Measurements from ENCODE around the gene URB2.
"Not testable (repeated sequence)": the region's sequence is repeated elsewhere in the genome, so short reads cannot be mapped to it uniquely, and the experiment has no call there.

Gene URB2

DNA sequence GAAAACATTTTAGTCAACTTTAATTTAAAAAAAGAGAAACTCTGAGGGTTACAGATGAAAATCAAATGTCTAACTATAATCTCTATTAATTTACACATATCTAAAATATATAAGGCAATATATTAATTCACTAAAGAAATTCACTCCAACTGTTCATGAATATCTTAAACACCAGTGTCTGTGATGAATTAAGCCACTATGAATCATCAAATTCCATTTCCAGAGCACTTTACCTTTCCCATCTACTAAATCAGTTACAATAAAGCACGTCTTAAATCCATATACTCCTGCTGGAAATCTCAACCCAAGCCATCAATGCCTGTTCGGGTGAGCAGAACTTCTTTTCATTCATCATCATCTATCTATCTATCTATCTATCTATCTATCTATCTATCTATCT lies 4.4 kb upstream of the URB2 start:
- TF ChIP-seq, protein P1, sequence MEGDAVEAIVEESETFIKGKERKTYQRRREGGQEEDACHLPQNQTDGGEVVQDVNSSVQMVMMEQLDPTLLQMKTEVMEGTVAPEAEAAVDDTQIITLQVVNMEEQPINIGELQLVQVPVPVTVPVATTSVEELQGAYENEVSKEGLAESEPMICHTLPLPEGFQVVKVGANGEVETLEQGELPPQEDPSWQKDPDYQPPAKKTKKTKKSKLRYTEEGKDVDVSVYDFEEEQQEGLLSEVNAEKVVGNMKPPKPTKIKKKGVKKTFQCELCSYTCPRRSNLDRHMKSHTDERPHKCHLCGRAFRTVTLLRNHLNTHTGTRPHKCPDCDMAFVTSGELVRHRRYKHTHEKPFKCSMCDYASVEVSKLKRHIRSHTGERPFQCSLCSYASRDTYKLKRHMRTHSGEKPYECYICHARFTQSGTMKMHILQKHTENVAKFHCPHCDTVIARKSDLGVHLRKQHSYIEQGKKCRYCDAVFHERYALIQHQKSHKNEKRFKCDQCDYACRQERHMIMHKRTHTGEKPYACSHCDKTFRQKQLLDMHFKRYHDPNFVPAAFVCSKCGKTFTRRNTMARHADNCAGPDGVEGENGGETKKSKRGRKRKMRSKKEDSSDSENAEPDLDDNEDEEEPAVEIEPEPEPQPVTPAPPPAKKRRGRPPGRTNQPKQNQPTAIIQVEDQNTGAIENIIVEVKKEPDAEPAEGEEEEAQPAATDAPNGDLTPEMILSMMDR (IDR thresholded peaks at IDR 0.05; ENCODE audit: borderline replicate concordance, control extremely low read depth, extremely low read depth, insufficient read depth, missing control alignments): no peak
- no peak for DNase-seq (ENCODE audit: low spot score)
- in situ Hi-C loops (cut with MboI; ENCODE audit: low sequenced_read_pairs, unreplicated experiment): no loop called here

DNA sequence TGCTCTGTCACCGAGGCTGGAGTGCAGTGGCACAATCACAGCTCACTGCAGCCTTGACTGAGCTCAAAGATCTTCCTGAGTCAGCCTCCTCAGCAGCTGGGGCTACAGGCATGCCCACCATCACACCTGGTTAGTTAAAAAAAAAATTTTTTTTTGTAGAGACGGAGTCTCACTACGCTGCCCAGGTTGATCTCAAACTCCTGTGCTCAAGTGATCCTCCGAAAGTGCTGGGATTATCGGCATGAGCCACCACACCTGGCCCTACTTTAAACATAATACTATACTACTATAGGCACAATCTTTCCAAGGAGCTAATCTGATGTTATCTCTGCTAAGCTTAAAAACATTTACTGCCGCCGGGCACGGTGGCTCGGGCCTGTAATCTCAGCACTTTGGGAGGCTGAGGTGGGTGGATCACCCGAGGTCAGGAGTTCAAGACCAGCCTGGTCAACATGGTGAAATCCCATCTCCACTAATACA lies 3.4 kb upstream of the URB2 start:
- in situ Hi-C loops (cut with MboI; ENCODE audit: low sequenced_read_pairs, unreplicated experiment): not testable (repeated sequence)

DNA sequence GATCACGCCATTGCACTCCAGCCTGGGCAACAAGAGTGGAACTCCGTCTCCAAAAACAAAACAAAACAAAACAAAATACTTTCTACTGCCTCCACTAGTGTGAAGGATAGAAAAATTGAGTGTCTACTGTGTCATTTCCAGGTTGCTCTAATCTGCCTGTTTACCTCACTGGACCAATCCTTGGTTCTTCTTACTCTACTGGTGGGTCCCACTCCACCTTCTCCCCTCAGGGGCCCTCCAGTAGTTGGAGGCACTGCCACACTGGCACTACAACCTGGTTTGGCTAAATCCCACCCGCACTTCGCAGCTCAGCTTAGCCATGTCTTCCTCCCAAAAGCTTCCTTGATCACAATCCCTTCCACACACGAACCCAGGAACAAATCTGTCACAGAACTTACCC lies 2.8 kb upstream of the URB2 start:
- in situ Hi-C loops (cut with MboI; ENCODE audit: low sequenced_read_pairs, unreplicated experiment): no loop called here
- TF ChIP-seq, protein P1 (IDR thresholded peaks at IDR 0.05; ENCODE audit: borderline replicate concordance, control extremely low read depth, extremely low read depth, insufficient read depth, missing control alignments): no peak
- no peak for DNase-seq (ENCODE audit: low spot score)

More for the DNA sequence above, 3.4 kb upstream of the URB2 start:
- DNase-seq (ENCODE audit: low spot score): not testable (repeated sequence)

DNA sequence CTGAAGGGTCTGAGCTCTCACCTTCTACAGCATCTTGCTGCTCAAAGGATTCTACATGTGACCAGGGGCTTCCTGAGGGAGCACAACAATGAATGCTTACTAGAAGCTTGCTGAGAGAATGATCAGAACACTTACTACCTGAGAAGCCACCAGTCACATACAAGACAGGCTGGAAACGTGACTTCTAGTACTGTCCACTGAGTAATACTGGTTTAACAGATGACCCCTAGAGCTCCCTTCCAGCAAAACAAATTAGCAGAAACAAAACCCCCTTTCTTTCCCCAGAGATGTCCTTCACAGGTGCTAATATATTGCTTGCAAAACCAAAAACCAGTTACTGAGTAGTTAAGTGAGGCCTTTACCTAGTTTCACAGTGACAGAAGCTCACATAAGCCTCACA lies 2.2 kb upstream of the URB2 start:
- DNase-seq (ENCODE audit: low spot score): no peak
- in situ Hi-C loops (cut with MboI; ENCODE audit: low sequenced_read_pairs, unreplicated experiment): no loop called here
- TF ChIP-seq, protein P1 (IDR thresholded peaks at IDR 0.05; ENCODE audit: borderline replicate concordance, control extremely low read depth, extremely low read depth, insufficient read depth, missing control alignments): no peak

DNA sequence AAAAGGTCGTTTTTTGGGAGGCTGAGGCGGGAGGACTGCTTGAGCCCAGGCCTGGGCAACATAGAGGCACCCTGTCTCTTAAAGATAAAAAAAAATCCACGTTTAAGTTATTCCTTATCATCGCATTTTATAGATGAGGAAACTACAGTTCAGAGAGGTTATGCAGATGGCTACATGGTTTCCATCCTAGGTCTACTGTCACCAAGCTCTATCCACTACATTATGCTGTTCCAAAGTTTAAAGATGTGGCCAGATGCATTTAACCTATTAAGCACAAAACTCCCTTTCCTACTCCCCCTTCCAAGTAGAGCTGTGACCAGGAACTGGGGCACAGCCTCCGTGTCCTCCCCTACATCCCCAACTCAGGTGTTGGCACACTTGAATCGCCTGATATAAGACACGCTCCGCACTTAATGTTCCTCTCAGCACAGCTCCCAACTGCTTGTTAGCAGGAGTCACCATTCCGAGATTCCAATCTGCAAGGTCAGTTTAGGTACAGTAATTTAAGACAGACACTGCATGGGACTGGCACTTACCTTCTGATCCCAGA lies 1.5 kb upstream of the URB2 start:
- TF ChIP-seq, protein P1 (IDR thresholded peaks at IDR 0.05; ENCODE audit: borderline replicate concordance, control extremely low read depth, extremely low read depth, insufficient read depth, missing control alignments): no peak
- no peak for DNase-seq (ENCODE audit: low spot score)
- in situ Hi-C loops (cut with MboI; ENCODE audit: low sequenced_read_pairs, unreplicated experiment): no loop called here

DNA sequence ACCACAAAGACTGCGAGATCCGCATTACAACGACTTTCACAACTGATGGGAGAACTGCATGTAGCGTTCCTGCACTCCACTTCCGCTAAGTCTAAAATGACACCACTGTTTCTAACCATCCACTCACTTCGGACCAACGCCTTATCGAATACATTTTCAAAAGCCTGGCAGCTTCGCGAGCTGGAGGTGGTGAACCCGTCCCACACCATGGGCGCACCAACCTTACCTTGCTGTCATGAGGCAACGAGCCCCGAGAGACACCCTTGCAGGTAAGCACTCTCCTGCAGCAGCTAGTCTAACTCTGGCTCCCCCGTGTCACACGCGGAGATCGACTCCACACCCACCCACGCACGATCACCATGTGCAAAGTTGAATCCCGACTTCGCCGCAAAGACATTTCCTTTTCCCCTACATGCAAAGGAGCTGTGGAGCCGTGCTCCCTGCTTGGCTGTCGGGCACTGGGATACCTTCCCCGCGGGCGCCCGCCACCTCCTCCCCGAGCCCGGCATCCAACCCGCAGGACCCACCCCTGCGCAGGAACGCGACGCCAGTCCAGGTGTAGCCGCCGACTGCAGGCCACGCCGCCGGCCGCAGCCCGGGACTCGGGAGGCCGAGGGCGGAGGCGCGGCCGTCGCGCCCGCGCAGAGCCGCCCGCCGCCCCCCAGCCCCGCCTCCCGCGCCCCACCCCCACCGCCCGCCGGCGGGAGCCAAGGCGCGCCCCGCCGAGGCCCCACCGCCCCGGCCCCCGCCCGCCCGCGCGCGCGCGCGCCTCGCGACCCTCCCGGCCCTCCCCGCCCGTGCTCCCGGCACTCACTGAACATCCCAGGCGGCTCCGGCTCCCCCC lies 754 bp upstream of the URB2 start:
- peak; percentile 89 for DNase-seq (ENCODE audit: low spot score)
- TF ChIP-seq, protein P1 (IDR thresholded peaks at IDR 0.05; ENCODE audit: borderline replicate concordance, control extremely low read depth, extremely low read depth, insufficient read depth, missing control alignments): no peak
- in situ Hi-C loops (cut with MboI; ENCODE audit: low sequenced_read_pairs, unreplicated experiment): no loop called here

DNA sequence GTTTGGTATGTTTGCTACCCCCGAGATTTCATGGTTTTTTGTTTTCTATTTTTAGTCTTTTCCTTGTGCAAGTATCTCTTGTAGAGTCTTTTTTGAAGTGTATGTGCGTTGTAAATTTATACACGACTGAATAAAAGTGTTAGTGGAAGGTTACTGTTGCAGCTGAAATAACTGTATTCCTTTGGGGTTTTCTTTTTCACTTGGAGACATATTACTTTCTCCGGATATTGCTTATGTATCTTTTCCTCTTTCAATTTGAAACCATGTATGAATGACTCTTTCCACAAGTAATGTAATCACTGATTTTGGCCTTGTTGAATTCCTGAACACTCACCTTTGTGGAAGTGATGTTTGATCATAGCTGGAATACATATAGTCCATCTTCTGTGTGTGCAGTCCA lies 956 bp downstream of the URB2 start:
- in situ Hi-C loops (cut with MboI; ENCODE audit: low sequenced_read_pairs, unreplicated experiment): no loop called here
- no peak for DNase-seq (ENCODE audit: low spot score)

More for the DNA sequence above, 956 bp downstream of the URB2 start:
- TF ChIP-seq, protein P1 (IDR thresholded peaks at IDR 0.05; ENCODE audit: borderline replicate concordance, control extremely low read depth, extremely low read depth, insufficient read depth, missing control alignments): no peak

Data from GM13976 (cell line).